Measurements from ENCODE around the gene IGSF9B.

DNA sequence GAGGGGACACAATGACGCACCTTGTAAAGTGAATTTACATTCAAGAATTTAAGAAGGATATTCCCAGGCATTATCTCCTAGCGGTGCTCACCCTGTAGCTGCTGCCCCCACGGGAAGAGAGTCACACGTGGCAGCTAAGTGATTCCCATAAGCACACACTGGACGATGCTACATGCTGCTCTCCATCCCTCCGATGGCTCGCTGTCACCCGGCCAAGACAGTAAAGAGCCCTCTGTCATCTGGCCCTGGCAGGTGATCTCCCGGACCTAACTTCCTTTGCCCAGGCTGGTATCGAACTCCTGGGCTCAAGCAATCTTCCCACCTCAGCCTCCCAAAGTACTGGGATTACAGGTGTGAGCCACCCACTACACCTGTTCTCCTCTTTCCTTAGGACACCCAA lies 39.9 kb upstream of the IGSF9B start:
- TF ChIP-seq POLR2A (IDR thresholded peaks at IDR 0.05; ENCODE audit: low read depth, low read length) (no peak), POLR2AphosphoS5 (IDR thresholded peaks at IDR 0.05; ENCODE audit: low read depth, low read length) (no peak)
